ENCODE measurements around the gene TLE4.
"Not testable (repeated sequence)": the region's sequence is repeated elsewhere in the genome, so short reads cannot be mapped to it uniquely, and the experiment has no call there.

TLE4 gene

DNA sequence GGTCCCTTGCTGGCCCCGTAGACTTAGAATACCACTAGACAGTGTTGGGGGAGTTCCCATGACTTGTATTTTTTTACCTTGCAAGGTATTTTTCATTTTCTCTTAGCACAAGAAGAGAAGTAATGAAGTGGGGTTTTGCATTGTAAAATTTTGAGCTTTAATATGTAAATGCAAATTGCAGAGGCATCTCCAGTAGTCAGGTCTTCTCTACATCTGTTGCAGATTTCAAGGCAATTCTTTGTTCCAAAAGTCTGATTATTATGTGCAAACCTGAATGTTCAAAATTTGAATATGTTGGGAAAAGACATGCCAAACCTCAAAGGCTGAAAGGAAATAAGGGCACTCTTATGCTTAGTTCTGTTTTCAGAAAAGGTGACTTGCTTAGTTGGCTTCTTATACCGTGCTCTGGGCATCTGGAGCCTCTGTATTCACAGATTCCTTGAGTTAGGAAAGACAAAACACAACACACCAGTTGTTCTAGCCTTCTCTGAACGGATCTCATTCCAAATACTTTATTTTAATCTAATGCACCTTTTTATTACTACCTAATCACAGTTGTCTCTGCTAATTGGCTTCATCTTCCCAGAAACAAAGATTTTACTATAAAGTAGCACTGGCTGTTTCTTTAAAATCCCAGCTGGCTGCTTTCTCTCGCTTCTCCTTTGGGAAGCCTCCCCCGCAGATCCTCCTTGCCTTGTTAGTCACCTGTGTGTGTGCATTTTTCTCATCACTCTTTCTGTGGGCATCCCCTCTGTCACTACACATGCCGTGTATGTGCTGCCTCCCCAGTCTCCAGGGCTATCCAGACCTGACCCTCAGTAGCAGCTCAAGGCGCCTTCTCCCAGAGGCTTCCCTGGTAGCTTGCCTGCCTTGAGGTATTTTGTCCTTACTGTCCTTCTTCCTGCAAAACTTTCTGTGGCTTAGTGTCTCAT lies 138.2 kb downstream of the TLE4 start:
- in situ Hi-C loops (cut with MboI; ENCODE audit: low sequenced_read_pairs) = no loop called here

GRCh38 chr9:79711874-79712273 lies 140.1 kb downstream of the TLE4 start:
- in situ Hi-C loops (cut with MboI; ENCODE audit: low sequenced_read_pairs) = no loop called here

DNA sequence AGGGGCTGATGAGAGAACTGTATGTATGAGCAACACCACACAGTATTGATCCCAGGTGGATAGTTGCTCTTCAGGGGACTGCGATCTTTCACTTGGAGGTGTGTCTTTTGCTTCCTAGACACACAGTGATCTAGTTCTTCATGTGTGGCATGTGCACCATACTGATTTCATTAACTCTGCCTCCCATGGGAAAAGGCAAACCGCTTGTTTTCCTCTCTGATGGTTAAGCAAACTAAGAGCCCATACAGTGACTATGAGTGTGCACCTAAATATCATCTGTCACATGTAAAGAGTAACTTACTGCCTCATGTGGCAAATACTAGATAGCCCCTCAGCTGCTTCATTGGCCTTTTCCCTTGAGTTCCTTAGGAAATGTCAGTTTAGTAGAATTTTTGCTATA lies 147.3 kb downstream of the TLE4 start:
- in situ Hi-C loops (cut with MboI; ENCODE audit: low sequenced_read_pairs) = no loop called here

- in situ Hi-C loops (cut with MboI; ENCODE audit: low sequenced_read_pairs) = no loop called here
Measured at GRCh38 chr9:79719989-79720388, 148.2 kb downstream of the TLE4 start.

GRCh38 chr9:79731171-79731890 lies 159.6 kb downstream of the TLE4 start:
- in situ Hi-C loops (cut with MboI; ENCODE audit: low sequenced_read_pairs) = no loop called here

DNA sequence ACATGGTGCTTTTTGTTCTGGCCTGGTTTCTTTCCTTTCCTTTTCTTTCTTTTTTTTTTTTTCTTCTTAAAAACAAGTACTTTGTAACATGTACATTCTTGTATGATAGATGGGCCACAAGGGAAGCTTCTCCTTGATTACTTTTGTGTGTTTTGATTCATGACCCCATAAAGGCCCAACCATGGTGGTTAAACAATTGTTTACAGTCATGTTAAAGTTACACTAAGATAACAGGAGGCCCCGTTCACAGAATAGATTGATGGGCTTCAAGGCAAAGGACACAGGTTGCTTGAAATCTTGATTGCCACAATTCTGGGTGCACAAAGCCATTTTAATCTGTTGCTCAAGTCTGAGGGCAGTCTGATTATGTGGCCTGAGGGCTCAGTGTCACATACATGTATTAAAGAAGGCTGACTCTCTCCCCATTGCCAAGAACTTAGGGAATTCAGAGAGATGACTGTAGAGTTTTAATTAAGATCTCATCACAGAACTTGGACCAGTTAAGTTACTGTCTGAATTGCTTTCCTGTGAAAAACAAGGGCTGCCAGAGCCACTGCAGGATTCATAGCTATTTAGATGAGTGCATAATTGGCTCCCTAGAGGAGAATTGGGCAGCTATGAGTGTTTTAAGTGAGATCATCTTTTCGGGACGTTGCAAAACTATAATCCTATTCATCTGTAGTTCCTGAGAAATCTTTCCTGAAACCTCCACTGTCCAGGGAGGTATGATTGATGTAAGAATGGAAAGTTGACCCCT lies 163.4 kb downstream of the TLE4 start:
- in situ Hi-C loops (cut with MboI; ENCODE audit: low sequenced_read_pairs) = no loop called here

GRCh38 chr9:79736051-79736450 lies 164.3 kb downstream of the TLE4 start:
- in situ Hi-C loops (cut with MboI; ENCODE audit: low sequenced_read_pairs) = no loop called here

GRCh38 chr9:79741381-79741780 lies 169.6 kb downstream of the TLE4 start:
- in situ Hi-C loops (cut with MboI; ENCODE audit: low sequenced_read_pairs) = no loop called here

GRCh38 chr9:79742110-79742721 lies 170.5 kb downstream of the TLE4 start:
- in situ Hi-C loops (cut with MboI; ENCODE audit: low sequenced_read_pairs) = no loop called here

DNA sequence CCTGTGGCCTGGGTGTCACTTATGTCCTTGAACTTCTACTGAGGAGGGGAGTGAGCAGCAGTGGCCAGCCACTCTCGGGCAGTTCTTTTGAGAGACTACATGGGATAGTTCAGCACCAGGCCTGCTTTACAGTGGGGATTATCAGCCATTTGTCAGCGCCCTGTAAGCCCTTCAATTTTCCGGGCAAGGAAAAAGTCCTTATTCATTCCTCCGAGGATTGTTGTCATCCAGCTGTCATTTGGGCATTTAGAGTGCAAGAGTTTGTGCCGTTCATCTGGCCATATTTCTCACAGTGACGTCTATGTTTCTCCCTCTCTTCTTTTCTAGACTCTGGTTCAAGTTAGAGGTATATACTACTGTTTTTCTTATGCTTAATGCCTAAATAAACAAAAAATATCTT lies 172.8 kb downstream of the TLE4 start:
- in situ Hi-C loops (cut with MboI; ENCODE audit: low sequenced_read_pairs) = no loop called here

DNA sequence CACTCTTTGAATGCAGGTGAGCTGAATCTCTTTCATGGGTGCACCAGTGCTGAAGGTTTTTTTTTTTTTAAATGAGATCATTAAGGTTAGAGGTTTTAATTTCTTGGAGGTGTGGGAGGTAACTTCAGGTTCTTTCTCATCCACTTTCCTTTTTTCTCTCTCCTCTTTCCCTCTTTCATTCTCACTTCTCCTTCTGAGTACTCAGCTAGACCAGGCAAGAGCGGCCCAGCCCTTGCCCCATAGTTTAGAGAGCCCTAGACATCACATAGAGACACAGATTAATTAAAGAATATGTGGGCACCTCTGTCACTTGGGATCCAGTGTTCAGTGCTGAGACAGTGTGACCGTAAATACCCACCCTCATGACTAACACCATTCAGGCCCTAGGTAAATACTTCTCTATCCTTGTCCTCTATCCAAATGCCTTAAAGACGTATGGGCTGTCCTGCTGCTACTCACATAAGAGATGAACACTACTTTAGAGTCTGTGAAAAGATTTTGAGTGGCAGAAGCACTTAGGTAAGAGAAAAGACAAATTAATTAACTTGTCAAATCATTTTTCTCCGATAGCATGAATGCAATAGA lies 174.1 kb downstream of the TLE4 start:
- in situ Hi-C loops (cut with MboI; ENCODE audit: low sequenced_read_pairs) = no loop called here

- in situ Hi-C loops (cut with MboI; ENCODE audit: low sequenced_read_pairs) = not testable (repeated sequence)
Measured at GRCh38 chr9:79751895-79752466, 180.2 kb downstream of the TLE4 start.

DNA sequence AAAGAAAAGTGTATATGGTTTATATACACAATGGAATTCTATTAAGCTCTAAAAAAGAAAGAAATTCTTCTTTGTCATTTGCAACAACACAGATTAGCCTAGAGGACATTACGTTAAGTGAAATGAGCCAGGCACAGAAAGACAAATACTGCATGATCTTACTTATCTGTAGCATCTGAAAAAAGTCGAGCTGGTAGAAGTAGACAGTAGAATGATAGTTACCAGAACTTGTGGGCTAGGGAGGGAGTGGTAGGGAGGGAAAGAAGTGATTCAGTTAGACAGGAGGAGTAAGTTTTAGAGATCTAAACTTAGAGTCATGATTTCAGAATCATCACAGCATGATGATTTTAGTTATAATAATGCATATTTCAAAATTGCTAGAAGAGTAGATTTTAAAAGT lies 184.6 kb downstream of the TLE4 start:
- in situ Hi-C loops (cut with MboI; ENCODE audit: low sequenced_read_pairs) = no loop called here

DNA sequence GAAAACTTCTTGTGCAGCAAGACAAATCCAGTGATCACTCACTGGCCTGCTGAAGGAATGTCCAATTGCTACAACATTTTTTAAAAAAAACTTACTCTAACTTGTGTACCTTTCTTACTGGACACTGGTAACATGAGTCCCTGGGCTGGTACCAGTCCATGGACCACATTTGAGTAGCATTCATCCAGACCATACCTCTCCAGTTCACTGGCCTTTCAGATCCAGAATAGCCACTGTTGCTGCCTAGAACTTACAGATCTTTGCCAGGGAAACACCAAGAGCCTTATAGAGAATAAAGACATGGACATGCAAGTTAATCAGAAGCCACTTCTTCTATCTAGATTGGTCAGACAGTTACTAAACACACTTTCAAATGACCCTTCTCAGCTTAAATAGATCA lies 185.3 kb downstream of the TLE4 start:
- in situ Hi-C loops (cut with MboI; ENCODE audit: low sequenced_read_pairs) = no loop called here

- in situ Hi-C loops (cut with MboI; ENCODE audit: low sequenced_read_pairs) = no loop called here
Measured at GRCh38 chr9:79757881-79758669, 186.3 kb downstream of the TLE4 start.

- in situ Hi-C loops (cut with MboI; ENCODE audit: low sequenced_read_pairs) = no loop called here
Measured at GRCh38 chr9:79759460-79759859, 187.7 kb downstream of the TLE4 start.

DNA sequence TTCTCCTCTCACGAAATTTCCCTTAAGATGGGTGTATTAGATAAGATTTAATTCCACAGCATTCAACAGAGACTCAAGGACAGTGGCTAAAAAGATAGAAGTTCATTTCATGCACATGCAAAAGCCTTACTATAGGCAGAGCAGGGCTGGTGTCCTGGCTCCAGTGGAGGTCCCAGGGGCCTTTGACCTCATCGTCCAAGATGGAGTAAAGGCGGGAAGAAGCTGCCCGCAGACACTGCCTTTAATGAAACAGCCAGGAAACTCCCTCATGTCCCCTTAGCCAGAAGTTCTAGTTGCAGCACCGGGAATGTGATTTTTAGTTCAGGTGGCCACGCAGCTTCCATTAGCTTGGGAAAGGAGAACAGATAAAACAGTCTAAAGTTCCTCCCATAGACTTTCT lies 190.3 kb downstream of the TLE4 start:
- in situ Hi-C loops (cut with MboI; ENCODE audit: low sequenced_read_pairs) = no loop called here

DNA sequence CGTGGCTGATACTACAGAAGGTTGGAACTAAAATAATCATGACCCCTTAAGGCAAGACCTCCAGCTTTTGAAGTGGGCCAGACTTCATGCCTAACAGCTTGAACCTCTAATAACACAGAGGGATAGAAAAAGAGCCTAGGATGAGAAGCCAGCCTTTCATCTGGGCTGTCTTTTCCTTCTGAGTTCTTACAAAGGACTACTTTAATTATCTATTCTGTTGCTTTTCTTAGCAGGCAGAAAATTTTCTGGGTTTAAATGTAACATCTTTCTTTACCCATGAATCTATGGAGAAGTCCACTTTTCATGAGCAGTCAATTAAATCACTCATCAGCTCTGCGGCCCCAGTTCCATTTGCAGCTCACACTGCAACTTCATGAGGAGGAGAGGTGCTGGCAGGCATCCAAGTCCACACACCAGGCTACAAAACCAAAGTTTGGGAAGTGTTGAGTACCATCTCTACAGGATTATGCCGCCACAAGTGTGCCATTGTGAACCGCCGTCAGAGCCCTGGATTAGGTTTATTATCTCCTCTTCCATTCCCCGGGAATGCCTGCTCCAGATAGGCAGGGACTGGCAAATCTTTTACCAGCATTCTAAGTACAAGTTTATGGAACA lies 192.0 kb downstream of the TLE4 start:
- in situ Hi-C loops (cut with MboI; ENCODE audit: low sequenced_read_pairs) = no loop called here

DNA sequence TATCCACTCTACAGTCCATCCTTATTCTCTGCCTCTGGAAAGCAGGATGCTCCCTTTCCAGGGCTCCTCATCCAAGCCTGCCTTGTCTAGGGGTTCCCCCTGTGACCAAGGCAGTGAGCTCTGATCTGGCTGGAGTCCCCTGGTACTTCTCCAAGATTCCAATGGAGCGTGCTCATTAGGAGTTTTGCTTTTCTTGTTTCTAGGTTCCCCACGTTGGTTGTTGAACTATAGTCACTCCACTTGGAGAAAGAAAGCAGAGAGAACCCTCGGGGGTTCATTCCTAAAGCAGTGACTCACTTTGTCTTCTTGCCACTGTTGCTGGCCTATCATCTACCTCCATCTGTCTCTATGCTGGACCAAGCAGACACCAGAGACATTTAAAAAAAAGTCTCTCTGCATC lies 192.6 kb downstream of the TLE4 start:
- in situ Hi-C loops (cut with MboI; ENCODE audit: low sequenced_read_pairs) = no loop called here
